ENCODE measurements around the gene NCMAP.

- TF ChIP-seq POLR2A (IDR thresholded peaks at IDR 0.05) (no peak), CTCF (IDR thresholded peaks at IDR 0.05 in 8 of 11, conservative IDR thresholded peaks at IDR 0.05 in 3 of 11) (no peak)
These were observed 16.4 kb downstream of the NCMAP start for GRCh38 chr1:24572301-24572700.

Measured in spleen (tissue), 7 donors.